Adrenal gland (tissue), 12 donors: ENCODE data around the gene CLIP1. TPM values are rescaled to one million over a fixed set of nuclear protein-coding genes. Genes with fewer than 3 reads are reported as not detected.

Experiments used
- DNase-seq, 7 donors: peaks; one replicate each; pipeline ENCODE4 v3.0.0-alpha.2; 2019 to 2020
- H3K27ac ChIP-seq, 5 donors: fragments of 200-600 bp; sonication (generic) in 4 of 5; 1 replicate in 3 of 5; 2 replicates in 2 of 5; pipeline versions ENCODE4 v1.5.1 to v1.8.0; 2016 to 2020; ENCODE audit warnings: mild to moderate bottlenecking in 1 of 5
- H3K27me3 ChIP-seq: fragments of 200-600 bp; 2 replicates; pipeline ENCODE4 v1.8.0; 2021
- H3K36me3 ChIP-seq, 2 donors: fragments of 200-600 bp; replicated peaks in 1 of 2; 1 replicate in 1 of 2; 2 replicates in 1 of 2; pipeline versions ENCODE4 v1.5.1 to v1.8.0; 2018 to 2022
- H3K4me1 ChIP-seq, 2 donors: fragments of 200-600 bp; replicated peaks in 1 of 2; 1 replicate in 1 of 2; 2 replicates in 1 of 2; pipeline versions ENCODE4 v1.5.1 to v1.8.0; 2018 to 2021
- H3K4me3 ChIP-seq, 4 donors: fragments of 200-600 bp; sonication (generic) in 3 of 4; one replicate each; pipeline ENCODE4 v1.5.1; 2016 to 2018
- H3K9me3 ChIP-seq, 3 donors: fragments of 200-600 bp; sonication (generic) in 1 of 3; replicated peaks in 1 of 3; 1 replicate in 2 of 3; 2 replicates in 1 of 3; pipeline versions ENCODE4 v1.5.1 to v1.8.0; 2016 to 2021
- POLR2A ChIP-seq, 2 donors: fragments of 450-650 bp; IDR thresholded peaks; one replicate each; pipeline ENCODE4 v1.6.1; 2017; ENCODE audit warnings: antibody characterized with exemption in 2 of 2, mild to moderate bottlenecking in 2 of 2, moderate library complexity in 1 of 2
- WGBS, 4 donors: extraction: QIAGEN DNeasy Blood & Tissue Kit in 2 of 4; methylation state at CpG; one replicate each; pipeline versions ENCODE4 v1.1.5 to v1.1.7; 2013 to 2017; 5-methylcytosine and 5-hydroxymethylcytosine counted together
- intact Hi-C, 2 donors: fragments of 100-400 bp; cut with DNase I; formaldehyde crosslinking; loops; one replicate each; pipeline versions ENCODE4 v1.14.1 to v1.15.0; 2022 to 2023
- polyA plus RNA-seq, 3 donors: library from polyadenylated mRNA; stranded (reverse); fragments of 200-250 nt in 2 of 3; fragments of 350-450 nt in 1 of 3; fragmentation: Illumina TruSeq in 1 of 3; extraction: RNeasy Lipid Tissue Mini Kit (QIAGEN cat#74804) in 1 of 3; gene quantifications; one replicate each; pipeline ENCODE4 v1.2.3, GENCODE V29; 2013 to 2014
- total RNA-seq, 9 donors: library from RNA; depleted of rRNA in 4 of 9; stranded (reverse); fragments of >200 nt in 4 of 9; fragments of 120-200 nt in 1 of 9; fragmentation: NEBNext Ultra II Directional in 1 of 9; extraction: Animal tissue kit (Norgen Biotek cat#: 25700) in 1 of 9; gene quantifications; one replicate each; pipeline versions ENCODE4 v1.1.0 to v1.2.4, GENCODE V29; 2013 to 2023
- TF ChIP-seq, protein P1 (sequence below), 6 experiments: fragments of 450-650 bp in 4 of 6; fragments of 200-600 bp in 2 of 6; sonication (generic) in 1 of 6; IDR thresholded peaks; 1 replicate in 5 of 6; 2 replicates in 1 of 6; pipeline versions ENCODE4 v1.5.1 to v1.8.0; 2016 to 2021; ENCODE audit warnings: antibody characterized with exemption in 6 of 6, mild to moderate bottlenecking in 2 of 6, moderate library complexity in 1 of 6
- donor health status: healthy with polysubstance abuse.
- donor health status: Bipolar disorder and iron deficiency.
- donor health status: DM: yes; HTN: yes; CAD: no.
- donor health status: DM: no; HTN: no; CAD: no.
- donor health status: DM: no; HTN: no; CAD: no.
- donor health status: DM: yes; HTN: yes; CAD: no.

CLIP1 gene
- total and polyA plus RNA-seq, 12 donors: 22.8 to 134 (median 88.9) TPM

DNA sequence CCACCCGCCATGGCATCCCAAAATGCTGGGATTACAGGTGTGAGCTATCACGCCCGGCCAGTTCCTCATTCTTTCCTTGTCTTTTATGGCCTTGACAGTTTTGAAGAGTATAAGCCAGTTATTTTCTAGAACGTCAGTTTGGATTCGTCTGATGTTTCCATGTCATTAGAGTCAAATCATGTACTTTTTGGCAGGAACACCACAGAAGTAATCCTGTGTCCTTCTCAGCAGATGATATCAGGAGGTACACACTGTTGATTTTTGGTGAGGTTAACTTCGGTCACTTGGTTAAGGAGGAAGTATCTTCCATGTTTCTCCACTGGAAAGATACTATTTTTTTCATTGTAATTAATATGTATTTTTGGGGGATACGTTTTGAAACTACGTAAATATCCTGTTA is 131.0 kb downstream of the CLIP1 start:
- no peaks in the 10 kb centered on the region for H3K4me1 ChIP-seq
- no peaks in the 10 kb centered on the region for H3K9me3 ChIP-seq
- 91 to 93% (median 93%) methylated on average over 8 of the region's 8 CpGs for WGBS, 4 donors
- TF ChIP-seq POLR2A (IDR thresholded peaks at IDR 0.05): no peak
- TF ChIP-seq, protein P1, sequence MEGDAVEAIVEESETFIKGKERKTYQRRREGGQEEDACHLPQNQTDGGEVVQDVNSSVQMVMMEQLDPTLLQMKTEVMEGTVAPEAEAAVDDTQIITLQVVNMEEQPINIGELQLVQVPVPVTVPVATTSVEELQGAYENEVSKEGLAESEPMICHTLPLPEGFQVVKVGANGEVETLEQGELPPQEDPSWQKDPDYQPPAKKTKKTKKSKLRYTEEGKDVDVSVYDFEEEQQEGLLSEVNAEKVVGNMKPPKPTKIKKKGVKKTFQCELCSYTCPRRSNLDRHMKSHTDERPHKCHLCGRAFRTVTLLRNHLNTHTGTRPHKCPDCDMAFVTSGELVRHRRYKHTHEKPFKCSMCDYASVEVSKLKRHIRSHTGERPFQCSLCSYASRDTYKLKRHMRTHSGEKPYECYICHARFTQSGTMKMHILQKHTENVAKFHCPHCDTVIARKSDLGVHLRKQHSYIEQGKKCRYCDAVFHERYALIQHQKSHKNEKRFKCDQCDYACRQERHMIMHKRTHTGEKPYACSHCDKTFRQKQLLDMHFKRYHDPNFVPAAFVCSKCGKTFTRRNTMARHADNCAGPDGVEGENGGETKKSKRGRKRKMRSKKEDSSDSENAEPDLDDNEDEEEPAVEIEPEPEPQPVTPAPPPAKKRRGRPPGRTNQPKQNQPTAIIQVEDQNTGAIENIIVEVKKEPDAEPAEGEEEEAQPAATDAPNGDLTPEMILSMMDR (IDR thresholded peaks at IDR 0.05): no peak
- H3K4me3 ChIP-seq: no peak overlapping the region
- intact Hi-C loops: no loop called here
- H3K36me3 ChIP-seq: peaks cover 0 to 11% of the 10 kb centered on the region in 2 donors
- H3K27me3 ChIP-seq: no peaks in the 10 kb centered on the region
- no peak overlapping the region for H3K27ac ChIP-seq
- DNase-seq: peak in 1 of 7 donors; percentile 43

DNA sequence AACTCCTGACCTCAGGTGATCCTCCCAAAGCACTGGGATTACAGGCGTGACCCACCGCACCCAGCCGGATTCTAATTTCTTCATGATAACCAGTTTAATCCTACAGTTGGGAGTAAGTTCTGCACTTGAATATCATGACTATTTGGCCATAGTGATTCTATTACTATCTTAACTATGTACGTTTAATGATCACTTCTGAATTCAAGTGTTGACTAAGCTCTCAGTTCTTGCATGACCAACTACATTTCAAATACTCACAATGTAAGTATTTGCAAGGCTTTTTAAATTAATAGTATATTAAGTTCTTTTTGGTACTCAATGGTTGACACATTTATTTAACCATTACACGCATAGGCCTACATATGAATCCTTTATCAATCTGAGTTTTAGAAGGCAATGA is 138.8 kb downstream of the CLIP1 start:
- no peak overlapping the region for H3K4me3 ChIP-seq
- TF ChIP-seq, protein P1 (IDR thresholded peaks at IDR 0.05): no peak
- TF ChIP-seq POLR2A (IDR thresholded peaks at IDR 0.05): no peak
- H3K4me1 ChIP-seq: peaks cover 0 to 6% of the 10 kb centered on the region in 2 donors
- intact Hi-C loops: no loop called here
- H3K27ac ChIP-seq: no peak overlapping the region
- no peak for DNase-seq
- no peaks in the 10 kb centered on the region for H3K9me3 ChIP-seq
- peaks cover 0 to 7% of the 10 kb centered on the region in 2 donors for H3K36me3 ChIP-seq
- 96 to 99% (median 98%) methylated on average over 5 of the region's 5 CpGs for WGBS, 4 donors
- no peaks in the 10 kb centered on the region for H3K27me3 ChIP-seq

DNA sequence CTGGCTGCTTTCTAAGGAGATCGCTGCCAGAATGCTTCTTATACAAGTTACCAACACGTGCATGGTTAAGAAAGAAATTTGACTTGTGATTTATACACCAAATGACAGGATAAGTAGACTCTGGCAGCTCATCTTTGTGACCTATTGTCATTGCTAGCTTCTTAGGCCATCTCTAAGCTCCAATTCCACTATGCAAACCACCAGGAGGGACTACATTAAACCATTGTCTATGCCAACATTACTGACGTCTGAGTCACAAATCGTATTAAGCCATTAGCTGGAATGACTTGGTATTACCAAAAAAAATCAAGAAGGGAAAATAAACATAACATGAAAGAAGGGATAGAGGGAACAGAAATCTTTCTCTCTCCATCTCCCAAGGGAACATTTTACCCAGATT is 140.4 kb downstream of the CLIP1 start:
- peaks cover 0 to 16% of the 10 kb centered on the region in 2 donors for H3K36me3 ChIP-seq

DNA sequence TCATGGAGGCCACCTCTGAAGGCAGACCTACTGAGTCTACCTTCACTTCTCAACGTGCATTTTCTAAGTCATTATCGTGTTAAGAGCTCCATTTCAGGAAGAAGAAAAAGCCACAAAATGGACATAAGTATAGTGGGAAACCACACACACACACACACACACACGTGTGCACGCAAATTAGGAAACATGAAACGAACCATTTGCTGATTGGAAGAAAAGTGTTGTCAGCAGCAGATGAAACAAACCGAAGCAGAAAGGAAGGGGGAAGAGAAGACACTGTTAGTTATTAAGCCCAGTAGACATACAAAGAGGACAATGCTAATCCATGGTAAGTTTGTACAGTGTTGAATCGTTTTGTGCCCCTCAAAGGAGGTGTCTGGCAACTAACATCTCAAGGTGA is 146.2 kb downstream of the CLIP1 start:
- no peak overlapping the region for H3K27ac ChIP-seq
- 73 to 82% (median 77%) methylated on average over 7 of the region's 7 CpGs for WGBS, 4 donors
- no peak for TF ChIP-seq POLR2A (IDR thresholded peaks at IDR 0.05)
- TF ChIP-seq, protein P1 (IDR thresholded peaks at IDR 0.05): no peak
- peaks cover 0 to 40% of the 10 kb centered on the region in 2 donors for H3K36me3 ChIP-seq
- H3K9me3 ChIP-seq: no peaks in the 10 kb centered on the region
- H3K27me3 ChIP-seq: no peaks in the 10 kb centered on the region
- intact Hi-C loops: no loop called here
- peaks cover 0 to 6% of the 10 kb centered on the region in 2 donors for H3K4me1 ChIP-seq
- H3K4me3 ChIP-seq: no peak overlapping the region
- no peak for DNase-seq

More for the DNA sequence above, 140.4 kb downstream of the CLIP1 start:
- peak overlapping the region in 1 of 5 donors; percentile 14 for H3K27ac ChIP-seq
- DNase-seq: no peak
- H3K9me3 ChIP-seq: no peaks in the 10 kb centered on the region
- no peaks in the 10 kb centered on the region for H3K27me3 ChIP-seq
- WGBS, 4 donors: 61 to 74% (median 67%) methylated on average over 4 of the region's 4 CpGs
- H3K4me3 ChIP-seq: no peak overlapping the region
- TF ChIP-seq, protein P1 (IDR thresholded peaks at IDR 0.05): no peak
- TF ChIP-seq POLR2A (IDR thresholded peaks at IDR 0.05): no peak
- peaks cover 0 to 6% of the 10 kb centered on the region in 2 donors for H3K4me1 ChIP-seq
- intact Hi-C loops: no loop called here
